HEK293 (cell line): ENCODE measurements around the gene TCEA2.
A peak's percentile ranks its signal among the peaks of the same experiment; 100 is the strongest.

Source experiments
- CTCF ChIA-PET: fragments of 350-600 bp; formaldehyde crosslinking; extraction: SDS; loops from one replicate; lab custom pipeline; 2021; ENCODE audit warnings: antibody characterized with exemption; lab: Yijun Ruan, JAX
- POLR2A ChIA-PET: fragments of 300-600 bp; formaldehyde crosslinking; extraction: SDS; loops from one replicate; lab custom pipeline; 2020; ENCODE audit warnings: antibody characterized with exemption, inconsistent platforms; lab: Yijun Ruan, JAX
- H3K27ac ChIP-seq: fragments of 200-500 bp; sonication (Bioruptor generic); 2 replicates; pipeline ENCODE4 v1.5.1; 2014; ENCODE audit warnings: low read depth, low read length, control low read depth, inconsistent platforms; ENCODE audit errors: extremely low read depth
- H3K36me3 ChIP-seq, 2 experiments: fragments of 200-500 bp in 1 of 2; sonication (Bioruptor generic) in 1 of 2; 1 replicate in 1 of 2; 2 replicates in 1 of 2; pipeline ENCODE4 v1.5.1; 2014 to 2017; ENCODE audit warnings: inconsistent platforms in 2 of 2, low read length in 2 of 2; ENCODE audit not compliant: control insufficient read depth in 2 of 2, insufficient read depth in 1 of 2
- H3K4me1 ChIP-seq: fragments of 200-500 bp; sonication (Bioruptor generic); 2 replicates; pipeline ENCODE4 v1.5.1; 2014; ENCODE audit warnings: mild to moderate bottlenecking, low read length, inconsistent platforms; ENCODE audit not compliant: control insufficient read depth, insufficient read depth
- H3K4me3 ChIP-seq: 2 replicates; pipeline ENCODE4 v1.5.1; 2011; ENCODE audit warnings: low read depth, mild to moderate bottlenecking, control low read depth, low read length, moderate library complexity
- H3K9me3 ChIP-seq: fragments of 200-500 bp; sonication (Bioruptor generic); 2 replicates; pipeline ENCODE4 v1.5.1; 2014; ENCODE audit warnings: low read depth, low read length, inconsistent platforms; ENCODE audit not compliant: control insufficient read depth, insufficient read depth
- CTCF ChIP-seq: fragments of 450-650 bp; formaldehyde crosslinking; IDR thresholded peaks from 2 replicates; pipeline ENCODE4 v1.5.1; 2016; ENCODE audit warnings: missing biosample characterization, missing genetic modification characterization
- KLF9 ChIP-seq: fragments of 450-650 bp; formaldehyde crosslinking; IDR thresholded peaks from 2 replicates; pipeline ENCODE4 v1.5.1; 2016; ENCODE audit warnings: missing biosample characterization, missing genetic modification characterization, low read depth
- MEIS1 ChIP-seq: sonication (generic); formaldehyde crosslinking; IDR thresholded peaks from 2 replicates; pipeline ENCODE4 v1.8.1; 2022; ENCODE audit warnings: missing genetic modification reagents, mild to moderate bottlenecking, borderline replicate concordance
- PRDM6 ChIP-seq: fragments of 450-650 bp; formaldehyde crosslinking; IDR thresholded peaks from 2 replicates; pipeline ENCODE4 v1.5.1; 2017; ENCODE audit warnings: missing biosample characterization, missing genetic modification characterization
- TRIM28 ChIP-seq: IDR thresholded peaks from 2 replicates; pipeline ENCODE4 v1.6.1; 2011; ENCODE audit warnings: low read length, control low read depth, borderline replicate concordance
- ZBTB1 ChIP-seq: fragments of 450-650 bp; formaldehyde crosslinking; IDR thresholded peaks from 2 replicates; pipeline ENCODE4 v1.5.1; 2016; ENCODE audit warnings: missing biosample characterization, missing genetic modification characterization
- ZBTB10 ChIP-seq: fragments of 450-650 bp; formaldehyde crosslinking; IDR thresholded peaks from 2 replicates; pipeline ENCODE4 v1.5.1; 2016; ENCODE audit warnings: missing biosample characterization, missing genetic modification characterization
- ZBTB21 ChIP-seq: fragments of 450-650 bp; formaldehyde crosslinking; IDR thresholded peaks from 2 replicates; pipeline ENCODE4 v1.5.1; 2017; ENCODE audit warnings: missing biosample characterization, missing genetic modification characterization
- ZNF157 ChIP-seq: fragments of 450-650 bp; formaldehyde crosslinking; IDR thresholded peaks from 2 replicates; pipeline ENCODE4 v1.5.1; 2016; ENCODE audit warnings: missing biosample characterization, missing genetic modification characterization
- ZNF169 ChIP-seq: fragments of 450-650 bp; formaldehyde crosslinking; IDR thresholded peaks from 2 replicates; pipeline ENCODE4 v1.5.1; 2016; ENCODE audit warnings: missing biosample characterization, missing genetic modification characterization
- ZNF239 ChIP-seq: fragments of 450-650 bp; formaldehyde crosslinking; IDR thresholded peaks from 2 replicates; pipeline ENCODE4 v1.5.1; 2016; ENCODE audit warnings: missing biosample characterization, missing genetic modification characterization
- ZNF292 ChIP-seq: fragments of 450-650 bp; formaldehyde crosslinking; IDR thresholded peaks from 2 replicates; pipeline ENCODE4 v1.5.1; 2016; ENCODE audit warnings: low read depth, missing biosample characterization, missing genetic modification characterization, borderline replicate concordance
- ZNF311 ChIP-seq: fragments of 450-650 bp; formaldehyde crosslinking; IDR thresholded peaks from 2 replicates; pipeline ENCODE4 v1.5.1; 2017; ENCODE audit warnings: missing biosample characterization, missing genetic modification characterization, borderline replicate concordance
- ZNF335 ChIP-seq: fragments of 450-650 bp; formaldehyde crosslinking; conservative IDR thresholded peaks from 2 replicates; pipeline ENCODE4 v1.5.1; 2016; ENCODE audit warnings: missing biosample characterization, missing genetic modification characterization
- ZNF391 ChIP-seq: fragments of 450-650 bp; formaldehyde crosslinking; IDR thresholded peaks from 2 replicates; pipeline ENCODE4 v1.5.1; 2016; ENCODE audit warnings: low read depth, missing biosample characterization, missing genetic modification characterization, borderline replicate concordance
- ZNF473 ChIP-seq: fragments of 450-650 bp; formaldehyde crosslinking; IDR thresholded peaks from 2 replicates; pipeline ENCODE4 v1.5.1; 2017; ENCODE audit warnings: missing biosample characterization, missing genetic modification characterization
- ZNF501 ChIP-seq: fragments of 450-650 bp; formaldehyde crosslinking; IDR thresholded peaks from 2 replicates; pipeline ENCODE4 v1.5.1; 2016; ENCODE audit warnings: missing biosample characterization, missing genetic modification characterization
- ZNF514 ChIP-seq: fragments of 450-650 bp; formaldehyde crosslinking; IDR thresholded peaks from 2 replicates; pipeline ENCODE4 v1.5.1; 2016; ENCODE audit warnings: missing biosample characterization, missing genetic modification characterization
- ZNF660 ChIP-seq: fragments of 450-650 bp; IDR thresholded peaks from 2 replicates; pipeline ENCODE4 v1.5.1; 2018; ENCODE audit warnings: missing biosample characterization, mild to moderate bottlenecking, missing genetic modification characterization
- ZNF664 ChIP-seq: fragments of 450-650 bp; formaldehyde crosslinking; IDR thresholded peaks from 2 replicates; pipeline ENCODE4 v1.5.1; 2016; ENCODE audit warnings: missing biosample characterization, missing genetic modification characterization
- TF ChIP-seq, protein P1 (sequence below): fragments of 450-650 bp; formaldehyde crosslinking; IDR thresholded peaks from 2 replicates; pipeline ENCODE4 v1.5.1; 2016; ENCODE audit warnings: missing biosample characterization, missing genetic modification characterization, borderline replicate concordance

Gene TCEA2

GRCh38 chr20:64108731-64109681 is 46.0 kb downstream of the TCEA2 start (continued):
- peak; percentile 38; the same call in 1 of the 2 replicates for TF ChIP-seq ZNF335 (tag by site-specific recombination)

DNA sequence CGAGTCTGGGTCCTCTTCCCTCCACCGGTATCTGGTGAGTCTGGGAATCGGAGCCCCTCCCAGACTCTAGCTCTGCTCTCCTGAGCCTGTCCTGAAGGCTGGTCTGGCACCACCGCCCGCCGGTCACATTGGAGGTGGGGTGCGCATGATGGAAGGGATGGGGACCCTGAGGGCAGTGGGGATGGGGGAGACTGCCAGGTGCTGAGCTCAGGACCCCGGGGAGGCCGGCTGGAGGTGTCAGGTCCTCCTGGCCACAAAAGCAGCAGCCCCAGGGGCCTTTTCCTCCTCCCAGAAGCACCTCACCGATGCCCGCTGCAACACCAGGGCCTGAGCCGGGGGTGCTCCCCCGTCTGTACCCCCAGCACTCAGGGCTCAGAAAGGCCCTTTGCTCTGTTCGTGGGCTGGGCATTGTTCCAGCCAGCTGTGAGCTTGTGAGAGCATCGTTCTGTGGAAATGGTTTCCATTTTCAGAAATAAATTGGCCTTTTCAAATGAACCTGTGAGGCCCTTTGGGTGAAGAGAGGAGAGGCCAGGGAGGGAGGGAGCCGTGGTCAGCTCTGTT is 46.9 kb downstream of the TCEA2 start:
- no peaks in the 10 kb centered on the region for H3K36me3 ChIP-seq
- no peaks in the 10 kb centered on the region for H3K4me1 ChIP-seq
- POLR2A ChIA-PET: no interaction called here
- TF ChIP-seq CTCF (no peak), ZNF501 (tag by site-specific recombination) (no peak), ZNF157 (tag by site-specific recombination) (no peak), ZBTB1 (tag by site-specific recombination) (no peak), ZNF514 (no peak), PRDM6 (tag by site-specific recombination) (no peak), ZNF391 (tag by site-specific recombination) (no peak), ZNF239 (tag by site-specific recombination) (no peak), TRIM28 (no peak), ZBTB21 (tag by site-specific recombination) (no peak), MEIS1 (CRISPR knock-in tag) (no peak), ZNF292 (tag by site-specific recombination) (no peak), ZNF169 (tag by site-specific recombination) (no peak), ZNF664 (tag by site-specific recombination) (no peak), ZNF660 (no peak), ZNF473 (no peak), ZBTB10 (no peak), KLF9 (tag by site-specific recombination) (no peak), ZNF311 (tag by site-specific recombination) (no peak)
- TF ChIP-seq, protein P1, sequence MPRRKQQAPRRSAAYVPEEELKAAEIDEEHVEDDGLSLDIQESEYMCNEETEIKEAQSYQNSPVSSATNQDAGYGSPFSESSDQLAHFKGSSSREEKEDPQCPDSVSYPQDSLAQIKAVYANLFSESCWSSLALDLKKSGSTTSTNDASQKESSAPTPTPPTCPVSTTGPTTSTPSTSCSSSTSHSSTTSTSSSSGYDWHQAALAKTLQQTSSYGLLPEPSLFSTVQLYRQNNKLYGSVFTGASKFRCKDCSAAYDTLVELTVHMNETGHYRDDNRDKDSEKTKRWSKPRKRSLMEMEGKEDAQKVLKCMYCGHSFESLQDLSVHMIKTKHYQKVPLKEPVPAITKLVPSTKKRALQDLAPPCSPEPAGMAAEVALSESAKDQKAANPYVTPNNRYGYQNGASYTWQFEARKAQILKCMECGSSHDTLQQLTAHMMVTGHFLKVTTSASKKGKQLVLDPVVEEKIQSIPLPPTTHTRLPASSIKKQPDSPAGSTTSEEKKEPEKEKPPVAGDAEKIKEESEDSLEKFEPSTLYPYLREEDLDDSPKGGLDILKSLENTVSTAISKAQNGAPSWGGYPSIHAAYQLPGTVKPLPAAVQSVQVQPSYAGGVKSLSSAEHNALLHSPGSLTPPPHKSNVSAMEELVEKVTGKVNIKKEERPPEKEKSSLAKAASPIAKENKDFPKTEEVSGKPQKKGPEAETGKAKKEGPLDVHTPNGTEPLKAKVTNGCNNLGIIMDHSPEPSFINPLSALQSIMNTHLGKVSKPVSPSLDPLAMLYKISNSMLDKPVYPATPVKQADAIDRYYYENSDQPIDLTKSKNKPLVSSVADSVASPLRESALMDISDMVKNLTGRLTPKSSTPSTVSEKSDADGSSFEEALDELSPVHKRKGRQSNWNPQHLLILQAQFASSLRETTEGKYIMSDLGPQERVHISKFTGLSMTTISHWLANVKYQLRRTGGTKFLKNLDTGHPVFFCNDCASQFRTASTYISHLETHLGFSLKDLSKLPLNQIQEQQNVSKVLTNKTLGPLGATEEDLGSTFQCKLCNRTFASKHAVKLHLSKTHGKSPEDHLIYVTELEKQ: no peak
- TF ChIP-seq, all 188 proteins: peak for 0
- Histone ChIP-seq H3K9me3 (no peaks in the 10 kb centered on the region), H3K4me3 (no peak overlapping the region), H3K27ac (no peak overlapping the region)
- CTCF ChIA-PET: interaction anchor here (1.1 to 2.8 kb wide), 2 partner anchors 9 to 11 kb away, joined by 3 to 15 read pairs; no protein-coding TSS in a partner anchor
